ENCODE results near the gene CDH11. TPM values are rescaled to one million over a fixed set of nuclear protein-coding genes. Genes with fewer than 3 reads are reported as not detected.

Gene CDH11
- total RNA-seq, 1 donor from 2014 or later: 82.1 TPM

GRCh38 chr16:65113441-65113840, 8.4 kb downstream of the CDH11 start:
- FAIRE-seq (no peak), DNase-seq (ENCODE audit: low read depth) (no peak)
- no peaks in the 10 kb centered on the region for H3K36me3 ChIP-seq (ENCODE audit: control insufficient read depth, insufficient read depth, low read length)
- no peaks in the 10 kb centered on the region for H3K27me3 ChIP-seq (ENCODE audit: control insufficient read depth, insufficient read depth, low read length)
- H3K4me3 ChIP-seq (ENCODE audit: low read depth, low read length): no peak overlapping the region
- TF ChIP-seq CTCF (IDR thresholded peaks at IDR 0.05; ENCODE audit: insufficient read depth, low read length, severe bottlenecking): no peak

- DNase-seq (ENCODE audit: low read depth): no peak
- no peak for TF ChIP-seq CTCF (IDR thresholded peaks at IDR 0.05; ENCODE audit: insufficient read depth, low read length, severe bottlenecking)
- no peaks in the 10 kb centered on the region for H3K27me3 ChIP-seq (ENCODE audit: control insufficient read depth, insufficient read depth, low read length)
- no peak for FAIRE-seq
- no peak overlapping the region for H3K4me3 ChIP-seq (ENCODE audit: low read depth, low read length)
- H3K36me3 ChIP-seq (ENCODE audit: control insufficient read depth, insufficient read depth, low read length): no peaks in the 10 kb centered on the region
These were observed 10.6 kb downstream of the CDH11 start for GRCh38 chr16:65111306-65111705.

- Histone ChIP-seq H3K36me3 (ENCODE audit: control insufficient read depth, insufficient read depth, low read length) (no peaks in the 10 kb centered on the region), H3K4me3 (ENCODE audit: low read depth, low read length) (no peak overlapping the region), H3K27me3 (ENCODE audit: control insufficient read depth, insufficient read depth, low read length) (no peaks in the 10 kb centered on the region)
- no peak for FAIRE-seq
- DNase-seq (ENCODE audit: low read depth): no peak
- no peak for TF ChIP-seq CTCF (IDR thresholded peaks at IDR 0.05; ENCODE audit: insufficient read depth, low read length, severe bottlenecking)
These were observed 15.1 kb downstream of the CDH11 start for GRCh38 chr16:65106757-65107156.

- Histone ChIP-seq H3K36me3 (ENCODE audit: control insufficient read depth, insufficient read depth, low read length) (no peaks in the 10 kb centered on the region), H3K4me3 (ENCODE audit: low read depth, low read length) (no peak overlapping the region), H3K27me3 (ENCODE audit: control insufficient read depth, insufficient read depth, low read length) (no peaks in the 10 kb centered on the region)
- FAIRE-seq (peak; percentile 64), DNase-seq (ENCODE audit: low read depth) (no peak)
- no peak for TF ChIP-seq CTCF (IDR thresholded peaks at IDR 0.05; ENCODE audit: insufficient read depth, low read length, severe bottlenecking)
These were observed 16.7 kb downstream of the CDH11 start for GRCh38 chr16:65105171-65105570.

- Histone ChIP-seq H3K27me3 (ENCODE audit: control insufficient read depth, insufficient read depth, low read length) (no peaks in the 10 kb centered on the region), H3K36me3 (ENCODE audit: control insufficient read depth, insufficient read depth, low read length) (no peaks in the 10 kb centered on the region), H3K4me3 (ENCODE audit: low read depth, low read length) (no peak overlapping the region)
- FAIRE-seq (no peak), DNase-seq (ENCODE audit: low read depth) (no peak)
- TF ChIP-seq CTCF (IDR thresholded peaks at IDR 0.05; ENCODE audit: insufficient read depth, low read length, severe bottlenecking): no peak
These were observed 17.4 kb downstream of the CDH11 start for GRCh38 chr16:65104471-65104870.

- FAIRE-seq (no peak), DNase-seq (ENCODE audit: low read depth) (no peak)
- TF ChIP-seq CTCF (IDR thresholded peaks at IDR 0.05; ENCODE audit: insufficient read depth, low read length, severe bottlenecking): no peak
- Histone ChIP-seq H3K36me3 (ENCODE audit: control insufficient read depth, insufficient read depth, low read length) (no peaks in the 10 kb centered on the region), H3K27me3 (ENCODE audit: control insufficient read depth, insufficient read depth, low read length) (no peaks in the 10 kb centered on the region), H3K4me3 (ENCODE audit: low read depth, low read length) (no peak overlapping the region)
These were observed 19.5 kb downstream of the CDH11 start for GRCh38 chr16:65102326-65102725.

All from bronchial epithelial cell (primary cell).